ENCODE results near the gene PTPRG.

Gene PTPRG

DNA sequence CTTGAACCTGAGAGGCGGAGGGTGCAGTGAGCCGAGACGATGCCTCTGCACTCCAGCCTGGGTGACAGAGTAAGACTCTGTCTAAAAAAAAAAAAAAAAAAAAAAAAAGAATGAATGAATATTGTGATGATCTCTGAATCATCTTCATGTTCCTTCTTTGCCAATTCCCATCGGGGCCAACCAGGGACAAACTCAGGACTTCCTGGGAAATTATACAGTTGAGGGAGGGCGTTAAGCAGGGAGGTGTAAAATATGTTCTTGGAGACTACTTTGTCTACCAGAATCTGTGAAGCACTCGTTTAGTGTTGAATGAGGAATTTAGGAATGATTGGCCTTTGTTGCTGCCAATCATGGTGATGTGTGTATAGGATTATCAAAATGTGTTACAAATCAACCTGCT, 210.6 kb downstream of the PTPRG start:
- DNase-seq = no peak

DNA sequence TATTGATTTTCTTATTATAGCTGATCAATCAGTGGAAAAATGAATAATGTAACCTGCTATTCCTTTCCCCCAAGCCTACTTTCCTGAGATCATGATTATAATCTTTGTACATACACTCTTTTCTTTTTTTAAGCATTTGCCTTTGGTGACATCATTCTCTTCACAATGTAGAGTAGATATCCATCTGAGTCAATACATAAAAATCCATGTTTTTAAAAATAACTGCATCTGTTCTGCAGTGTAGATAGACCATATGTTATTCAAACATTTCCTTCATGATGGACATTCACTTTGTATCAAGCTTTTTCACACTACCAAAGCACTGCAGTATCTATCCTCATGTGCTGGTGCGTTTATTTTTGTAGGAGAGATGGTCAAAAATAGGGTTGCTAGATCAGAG, 211.1 kb downstream of the PTPRG start:
- DNase-seq = no peak

DNA sequence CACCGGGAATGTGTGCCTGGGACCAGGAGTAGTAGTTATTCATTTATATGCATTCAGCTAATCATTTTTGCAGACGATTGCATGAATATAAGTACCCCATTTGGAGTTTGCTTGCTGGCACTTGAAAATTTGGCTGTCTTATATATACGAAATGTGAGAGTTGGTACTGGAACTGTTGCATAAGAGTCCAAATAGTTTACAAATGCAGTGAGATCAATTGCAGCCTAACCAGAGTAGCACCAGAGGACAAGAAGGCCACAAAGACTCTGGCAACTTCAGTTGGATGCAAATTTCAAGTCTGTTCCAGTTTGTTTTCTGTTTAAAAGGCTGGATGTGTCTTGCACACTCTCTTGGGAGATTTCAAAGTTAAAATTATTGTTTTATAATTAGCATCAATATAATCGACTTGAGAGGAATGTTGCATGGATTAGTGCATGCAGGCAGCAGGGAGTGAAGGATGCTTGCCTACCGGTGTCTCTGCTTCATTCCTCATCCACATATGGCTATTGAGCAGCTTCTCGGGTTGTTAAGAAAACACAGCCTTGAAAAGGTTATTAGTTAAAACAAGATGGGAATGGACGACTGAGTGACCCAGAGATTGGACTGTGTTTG, 213.0 kb downstream of the PTPRG start:
- no peak for DNase-seq

DNA sequence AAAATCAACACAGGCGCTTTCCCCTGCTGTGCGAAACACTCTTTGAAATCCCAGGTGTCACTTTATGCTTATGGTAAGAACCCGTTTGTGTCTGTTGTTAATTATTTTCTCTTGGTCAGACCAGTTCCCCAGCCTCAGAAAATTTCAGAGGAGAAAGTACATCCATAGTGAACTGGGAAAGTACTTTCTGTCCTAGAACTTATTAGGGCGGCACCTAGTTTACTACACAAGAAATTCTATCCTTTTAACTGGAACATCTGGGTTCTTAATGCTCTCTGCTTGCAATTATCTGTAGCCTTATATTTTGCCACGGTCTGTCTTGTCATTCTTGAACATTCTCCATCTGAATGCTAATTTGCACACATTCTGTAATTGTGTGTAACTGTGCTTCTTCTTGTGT, 215.0 kb downstream of the PTPRG start:
- DNase-seq = no peak

DNA sequence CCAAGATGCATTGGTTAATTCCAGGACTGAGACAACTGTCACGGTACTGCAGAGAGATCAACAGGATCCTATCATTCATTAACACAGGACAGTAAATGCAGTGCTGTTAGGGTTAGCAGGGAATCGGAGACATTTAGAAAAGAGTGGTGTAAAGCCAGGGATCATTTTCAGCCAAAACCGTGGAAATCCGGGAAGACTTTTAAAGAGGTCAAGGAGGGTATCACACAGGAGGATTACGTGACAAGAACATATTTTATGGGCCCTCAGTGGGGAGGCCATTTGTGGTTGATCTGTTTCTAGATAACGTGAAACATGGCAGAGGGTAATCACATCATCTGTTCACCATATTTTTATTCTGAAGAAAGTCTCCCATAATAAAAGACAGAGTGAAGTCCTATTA, 216.1 kb downstream of the PTPRG start:
- DNase-seq = no peak

DNA sequence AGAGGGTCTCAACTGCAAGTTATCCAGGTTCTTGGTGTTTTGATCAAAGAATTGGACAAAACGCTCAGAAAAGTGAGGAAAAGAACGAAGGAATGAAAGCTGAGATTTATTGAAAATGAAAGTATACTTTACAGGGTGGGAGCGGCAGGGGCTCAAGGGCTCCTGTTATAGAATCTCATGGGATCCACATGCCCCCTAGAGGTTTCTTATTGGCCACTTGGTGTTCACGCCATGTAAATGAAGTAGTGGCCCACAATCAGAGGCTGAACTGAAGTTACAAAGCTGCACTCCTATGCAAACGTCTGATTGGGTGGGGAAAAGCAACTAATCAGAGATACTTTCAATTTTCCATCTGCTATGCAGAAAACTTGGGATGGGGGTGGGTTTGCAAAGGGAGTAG, 216.7 kb downstream of the PTPRG start:
- DNase-seq = no peak

DNA sequence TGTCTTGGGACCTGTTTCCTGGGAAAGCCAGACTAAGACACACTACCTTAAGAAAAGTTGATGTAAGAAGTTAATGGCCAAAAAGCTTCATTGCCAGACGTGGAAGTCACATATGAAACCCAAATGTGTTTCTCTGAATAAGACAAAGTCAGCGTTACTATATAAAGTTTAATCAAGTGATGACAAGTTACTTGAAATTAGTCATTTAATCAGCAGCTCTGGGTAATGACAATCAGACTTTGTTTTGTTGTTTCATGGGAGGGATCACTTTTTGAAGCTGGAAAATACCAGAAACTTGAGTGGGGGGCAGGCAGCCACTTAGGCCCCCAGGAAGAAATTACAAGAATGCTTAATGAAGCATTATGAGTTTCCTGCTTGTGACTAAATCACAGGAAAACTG, 218.6 kb downstream of the PTPRG start:
- no peak for DNase-seq

DNA sequence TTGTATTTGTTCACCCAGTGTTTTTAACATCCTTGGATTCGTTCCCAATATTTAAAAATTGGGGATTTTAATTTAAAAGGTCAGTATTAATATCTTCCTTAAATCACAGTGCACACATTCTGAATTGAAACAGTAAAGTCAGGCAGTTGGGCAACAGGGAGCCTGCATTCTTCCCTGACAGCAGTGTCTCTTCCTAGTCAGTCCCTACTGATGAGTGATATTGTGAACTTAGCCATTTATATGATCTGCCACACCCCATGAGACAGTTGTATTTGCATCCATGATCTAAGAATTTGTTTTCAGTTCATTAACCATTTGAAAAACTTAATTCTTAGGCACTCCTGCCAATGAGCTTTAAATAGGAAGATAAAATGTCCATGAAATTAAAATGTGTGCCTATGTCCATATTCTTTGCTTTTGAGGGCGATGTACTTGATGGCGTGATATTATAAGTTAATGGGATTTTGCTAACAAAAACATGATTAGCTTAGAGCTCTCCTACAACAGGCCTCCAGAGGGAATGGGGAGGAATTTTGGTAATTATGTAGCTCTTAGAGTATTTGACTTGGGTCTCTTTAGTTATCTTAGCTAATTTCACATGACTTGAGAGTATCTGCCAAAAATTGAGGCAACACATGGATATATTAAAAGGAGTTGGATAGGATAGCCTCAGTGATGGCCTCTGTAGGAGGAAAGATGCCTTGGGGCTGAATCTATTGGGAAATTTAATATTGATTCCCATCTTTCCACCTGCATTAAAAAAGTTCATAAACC, 219.3 kb downstream of the PTPRG start:
- DNase-seq = no peak

DNA sequence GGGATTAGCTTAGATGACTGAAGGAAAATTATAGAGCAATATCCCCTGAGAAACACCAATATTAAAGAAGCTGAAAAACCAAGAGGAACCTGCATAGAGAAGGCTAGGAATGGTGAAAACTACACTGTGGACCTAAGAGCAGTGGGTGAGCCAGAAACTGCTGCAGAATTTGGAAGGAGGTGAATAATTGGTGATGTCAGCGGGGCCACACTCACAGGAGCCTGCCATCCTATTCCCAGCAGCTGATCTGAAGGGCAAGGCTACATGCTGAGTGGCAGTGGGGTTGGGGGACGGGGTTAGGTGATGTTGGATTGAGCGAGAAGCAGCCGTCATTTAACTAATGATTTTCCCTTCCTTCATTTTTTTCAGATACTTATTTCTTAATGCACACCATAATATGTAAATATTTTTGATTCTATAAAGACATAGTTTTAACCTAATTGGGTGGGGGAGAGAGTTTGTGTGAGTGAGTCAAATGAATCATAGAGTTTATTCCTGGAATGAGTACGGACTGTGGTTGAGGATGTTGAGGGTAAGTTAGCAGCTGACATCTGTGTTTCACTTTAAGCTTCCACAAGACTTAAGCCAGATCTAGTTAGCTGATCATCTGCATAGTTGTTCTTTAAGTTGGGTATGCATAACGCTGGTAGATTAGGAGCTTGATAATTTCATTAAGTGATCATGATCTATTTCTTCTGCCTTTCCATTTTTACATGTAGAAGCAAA, 222.8 kb downstream of the PTPRG start:
- no peak for DNase-seq

DNA sequence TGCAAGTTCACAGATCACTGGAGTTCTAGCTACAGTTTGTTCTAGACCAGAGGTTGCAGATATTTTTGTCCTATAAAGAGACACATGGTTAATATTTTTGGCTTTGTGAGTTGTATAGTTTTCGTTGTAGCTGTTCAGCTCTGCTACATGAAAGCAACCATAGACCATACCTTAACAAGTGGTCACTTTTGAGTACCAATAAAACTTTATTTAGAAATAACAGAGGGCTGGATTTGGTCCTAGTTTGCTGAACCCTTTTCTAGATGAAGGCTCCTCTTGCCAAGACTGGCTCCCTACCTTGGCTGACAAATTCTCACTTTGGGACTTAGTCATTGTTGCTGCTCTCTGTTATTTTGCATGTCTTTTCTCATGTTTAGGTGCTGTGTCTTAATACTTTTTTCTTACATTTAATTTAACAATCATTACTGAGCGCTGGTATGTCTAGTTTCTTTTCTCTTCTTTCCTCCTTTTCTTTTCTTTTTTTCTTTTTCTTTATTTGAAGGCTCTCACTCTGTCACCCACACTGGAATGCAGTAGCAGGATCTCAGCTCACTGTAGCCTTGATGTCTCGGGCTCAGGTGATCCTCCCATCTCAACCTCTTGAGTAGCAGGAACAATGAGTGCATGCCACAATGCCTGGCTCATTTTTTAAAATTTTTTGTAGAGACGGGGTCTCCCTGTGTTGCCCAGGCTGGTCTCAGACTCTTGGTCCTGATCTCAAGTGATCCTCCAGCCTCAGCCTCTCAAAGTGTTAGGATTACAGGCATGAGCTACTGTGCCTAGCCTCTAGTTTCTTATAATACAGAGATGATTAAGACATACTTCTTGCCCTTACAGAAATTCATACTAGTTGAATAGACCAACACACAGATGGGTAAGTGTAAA, 227.5 kb downstream of the PTPRG start:
- DNase-seq = no peak

DNA sequence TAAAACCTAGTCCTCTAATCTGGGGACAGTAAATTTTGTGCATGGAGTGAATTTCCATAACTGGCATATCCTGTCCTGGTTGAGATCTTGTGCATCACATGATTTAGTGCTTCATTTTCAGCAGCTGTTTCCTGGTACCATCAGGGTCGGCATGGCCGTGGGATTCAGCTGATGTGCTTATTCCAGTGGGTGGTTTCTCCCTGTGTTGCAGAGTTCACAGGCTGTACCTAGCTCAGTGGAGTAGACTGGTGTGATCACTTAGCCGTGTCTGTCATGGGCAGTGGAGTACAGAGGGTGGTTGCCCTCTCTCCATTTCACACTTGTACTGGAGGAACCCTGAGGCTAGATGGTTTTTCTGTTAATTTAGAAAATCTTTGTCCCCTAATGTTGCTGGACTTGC, 228.5 kb downstream of the PTPRG start:
- DNase-seq = no peak

DNA sequence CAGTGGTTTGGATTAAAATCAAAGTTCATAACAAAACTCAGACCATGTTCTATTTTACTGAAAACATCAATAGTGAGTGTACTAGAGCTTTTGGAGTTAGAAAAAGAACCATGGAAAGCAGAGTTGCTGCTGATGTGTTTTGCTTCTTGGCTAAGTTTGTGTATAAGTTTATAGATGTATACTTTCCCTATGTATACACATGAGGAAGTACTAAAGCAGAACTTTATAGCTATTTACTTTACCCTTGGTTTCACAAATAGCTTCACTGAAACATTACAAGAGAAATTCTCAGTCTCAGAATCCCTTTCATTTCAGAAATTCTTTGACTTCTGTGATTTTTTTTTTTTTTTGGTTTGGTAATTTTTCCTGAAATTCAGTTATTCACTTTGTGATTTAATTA, 229.0 kb downstream of the PTPRG start:
- DNase-seq = no peak

DNA sequence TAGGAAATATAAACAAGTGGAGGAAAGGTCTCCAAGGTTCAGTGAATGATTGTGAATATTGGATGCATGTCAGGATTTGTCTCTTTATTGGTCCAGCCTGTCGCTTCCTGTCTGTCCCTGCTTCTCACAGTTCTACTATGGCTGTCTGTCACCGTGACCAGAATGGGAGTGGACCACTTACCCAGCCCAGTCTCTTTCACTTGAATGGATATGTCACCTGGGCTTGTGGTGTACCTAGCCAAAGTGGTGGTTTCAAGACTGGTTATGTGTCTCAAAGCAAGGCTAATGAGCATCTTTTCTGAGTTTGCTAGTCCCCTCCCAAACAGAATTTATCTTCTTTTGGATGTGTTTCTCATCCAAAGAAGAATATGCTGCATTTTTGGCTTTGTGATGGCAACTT, 231.7 kb downstream of the PTPRG start:
- no peak for DNase-seq

DNA sequence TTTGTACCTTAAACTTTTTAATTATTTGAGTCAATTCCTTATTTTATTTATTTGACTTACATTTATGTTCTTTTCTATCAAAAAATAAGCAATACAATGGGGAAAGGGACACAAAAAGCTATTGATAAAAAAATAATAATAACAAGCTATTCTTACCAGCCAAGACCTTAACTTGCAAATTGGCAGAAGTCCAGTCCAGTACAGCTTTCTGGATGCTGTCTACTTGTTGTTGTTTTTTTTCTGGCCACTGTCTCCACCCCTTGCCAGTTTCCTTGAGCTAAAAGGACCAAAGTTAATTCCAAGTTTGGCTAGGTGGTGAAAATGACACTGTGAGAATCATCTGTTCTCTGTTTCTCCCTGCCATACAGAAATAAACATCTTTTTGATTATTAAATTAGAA, 232.2 kb downstream of the PTPRG start:
- no peak for DNase-seq

DNA sequence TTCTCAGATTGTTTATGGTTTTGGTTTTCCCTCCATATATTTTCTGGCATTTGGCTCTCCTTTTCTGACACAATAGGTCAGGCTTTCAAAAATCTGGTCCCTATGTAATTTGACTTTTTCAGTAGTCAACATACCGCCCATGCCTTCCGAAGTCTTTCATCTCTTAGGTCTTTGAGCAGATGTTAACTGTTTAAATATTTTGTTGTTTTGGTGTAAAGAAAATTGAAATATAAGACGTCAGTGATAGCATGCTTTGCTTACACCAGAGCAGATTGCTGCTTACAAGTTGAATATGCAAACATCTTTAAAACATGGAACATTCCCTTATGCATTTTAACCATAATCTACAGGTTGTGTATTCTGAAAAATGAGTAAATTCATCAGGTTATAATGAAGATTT, 233.0 kb downstream of the PTPRG start:
- no peak for DNase-seq

DNA sequence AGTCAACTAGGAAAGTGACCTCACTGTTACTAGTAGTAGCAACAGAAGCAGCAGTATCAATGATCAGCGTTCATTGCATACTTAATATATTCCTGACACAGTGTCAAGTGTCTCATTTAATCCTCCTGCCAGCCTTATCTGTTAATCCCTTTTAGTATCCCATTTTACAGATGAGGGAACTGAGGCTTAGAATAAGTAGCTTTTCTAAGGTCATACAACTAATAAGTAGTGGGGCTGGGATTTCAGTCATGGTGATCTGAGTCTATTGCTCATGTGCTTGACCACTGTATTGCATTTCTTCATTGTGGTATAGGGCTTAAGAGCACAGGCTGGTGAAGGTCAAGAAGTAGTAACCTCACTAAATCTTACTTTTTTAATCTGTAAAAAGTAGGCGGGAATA, 233.6 kb downstream of the PTPRG start:
- DNase-seq = no peak

DNA sequence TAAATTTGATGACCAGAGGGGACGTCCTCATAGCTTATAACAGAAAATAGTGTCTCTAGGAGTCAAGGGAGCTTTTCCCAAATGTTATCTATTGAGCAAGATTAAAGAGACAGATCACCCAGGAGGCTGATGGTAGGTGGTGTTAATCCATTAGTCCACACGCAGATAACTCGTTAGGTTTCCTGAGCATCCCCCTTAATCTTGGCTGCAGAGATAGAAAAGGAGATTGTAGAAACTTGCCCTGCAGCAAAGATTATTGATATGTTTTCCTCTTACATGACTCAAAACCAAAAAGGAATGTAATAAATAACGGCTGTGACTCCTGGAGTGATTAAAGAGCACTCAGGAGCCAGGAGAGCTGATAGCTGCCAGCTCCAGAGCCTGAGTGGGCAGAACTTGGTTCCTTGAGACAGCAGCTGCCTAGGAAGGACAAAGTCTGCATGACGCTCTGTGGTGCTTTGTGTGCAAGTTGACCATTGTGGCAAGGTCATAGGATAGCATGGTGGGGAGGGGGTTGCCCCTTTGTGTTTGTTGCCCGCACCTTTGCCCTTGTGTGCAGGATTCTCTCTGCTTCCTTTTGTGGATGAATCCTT, 234.8 kb downstream of the PTPRG start:
- DNase-seq = no peak

DNA sequence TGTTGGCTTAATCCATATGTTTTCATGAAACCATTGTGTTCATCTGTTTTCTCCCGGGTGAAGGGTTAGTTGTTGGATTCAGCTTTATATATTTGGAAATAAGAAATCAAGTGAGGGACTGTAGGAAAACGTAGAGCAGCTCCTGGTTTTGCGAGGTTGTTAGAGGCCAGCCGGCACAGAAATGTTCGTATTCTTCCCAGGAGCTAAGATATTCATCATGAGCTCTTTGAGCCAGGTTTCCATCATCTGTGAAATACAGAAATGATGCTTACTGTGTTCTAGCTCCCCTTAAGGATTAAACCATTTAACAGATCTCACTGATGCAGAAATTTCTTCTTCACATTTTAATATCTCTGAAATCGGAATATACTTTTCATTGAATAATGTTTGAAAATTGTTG, 235.5 kb downstream of the PTPRG start:
- DNase-seq = no peak

DNA sequence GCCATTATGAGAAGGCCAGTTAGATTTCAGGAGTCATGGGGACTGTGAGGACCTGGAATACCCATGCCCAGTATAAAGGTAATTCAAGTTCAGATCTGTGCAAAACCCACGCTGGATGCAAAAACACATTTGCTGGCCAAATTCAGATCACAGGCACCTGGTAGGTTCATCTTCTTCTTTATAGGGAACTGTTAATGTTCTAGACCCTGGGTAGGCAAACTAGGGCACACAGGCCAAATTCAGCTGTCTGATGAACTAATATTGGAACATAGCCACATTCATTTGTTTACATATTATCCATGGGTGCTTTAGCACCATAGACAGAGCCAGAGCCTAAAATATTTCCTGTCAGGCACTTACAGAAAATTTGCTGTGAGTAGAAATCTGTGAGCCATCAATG, 241.4 kb downstream of the PTPRG start:
- DNase-seq = no peak

DNA sequence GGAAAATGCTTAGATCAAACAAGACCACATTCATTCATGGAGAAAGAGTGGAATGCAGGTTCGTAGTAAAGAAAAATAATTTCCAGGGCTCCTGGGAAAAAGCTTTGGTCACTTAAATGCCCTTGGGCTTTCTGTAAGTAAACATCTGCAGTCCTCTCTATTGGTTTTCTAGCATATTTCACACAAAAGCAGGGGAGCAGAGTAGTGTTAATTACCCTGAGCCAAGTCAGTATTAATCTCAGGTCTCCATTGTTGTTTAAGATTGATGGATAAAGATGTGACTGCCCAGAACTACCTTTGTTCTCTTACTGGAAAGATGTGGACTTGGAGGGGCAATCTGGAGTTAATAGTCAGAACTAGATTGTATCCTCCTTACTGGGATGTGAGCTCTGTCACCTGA, 242.6 kb downstream of the PTPRG start:
- no peak for DNase-seq

DNA sequence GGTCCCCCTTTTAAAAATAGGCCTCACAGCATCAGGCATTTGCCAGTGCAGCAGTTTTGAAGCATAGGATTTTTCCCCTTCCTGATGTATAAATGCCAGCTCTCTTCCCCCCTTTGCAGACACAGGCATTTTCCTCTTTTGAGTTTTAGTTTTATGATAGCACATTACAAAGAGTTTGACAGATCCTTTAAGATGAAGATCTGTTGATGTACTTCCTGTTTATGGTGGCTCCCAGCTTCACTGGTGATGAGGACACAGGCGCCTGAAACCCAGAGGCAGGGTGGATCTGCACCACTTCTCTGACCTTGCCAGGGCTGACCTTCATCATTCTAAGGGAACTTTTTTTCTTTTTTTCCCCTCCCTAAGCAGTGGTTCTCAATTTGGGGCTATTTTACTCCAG, 243.4 kb downstream of the PTPRG start:
- DNase-seq = no peak

DNA sequence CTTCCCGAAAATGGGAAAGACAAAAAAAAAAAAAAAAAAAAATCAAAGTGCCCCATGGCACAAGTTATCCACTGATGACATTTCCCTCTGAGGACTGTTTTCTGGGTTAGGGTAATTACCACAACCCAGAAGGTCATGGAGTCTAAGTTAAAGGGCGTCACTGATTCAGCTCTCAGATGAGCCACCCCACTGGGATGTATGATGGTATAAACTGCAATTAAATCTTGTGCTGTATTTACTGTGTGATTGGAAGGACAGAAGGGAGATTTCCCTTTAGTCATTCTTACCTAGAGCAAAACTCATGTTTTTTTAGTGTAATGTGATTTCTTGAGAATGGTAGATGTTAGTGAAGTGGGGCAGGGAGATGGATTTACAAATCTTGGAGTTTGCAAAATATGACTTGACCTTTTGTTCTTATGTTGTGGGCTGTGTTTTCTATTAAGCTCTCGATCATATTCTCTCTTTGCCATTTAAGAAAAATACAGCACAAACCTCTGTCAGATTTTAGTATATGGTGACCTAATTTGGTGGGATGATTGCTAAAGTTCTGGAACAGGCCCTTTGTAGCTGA, 244.2 kb downstream of the PTPRG start:
- DNase-seq = no peak

DNA sequence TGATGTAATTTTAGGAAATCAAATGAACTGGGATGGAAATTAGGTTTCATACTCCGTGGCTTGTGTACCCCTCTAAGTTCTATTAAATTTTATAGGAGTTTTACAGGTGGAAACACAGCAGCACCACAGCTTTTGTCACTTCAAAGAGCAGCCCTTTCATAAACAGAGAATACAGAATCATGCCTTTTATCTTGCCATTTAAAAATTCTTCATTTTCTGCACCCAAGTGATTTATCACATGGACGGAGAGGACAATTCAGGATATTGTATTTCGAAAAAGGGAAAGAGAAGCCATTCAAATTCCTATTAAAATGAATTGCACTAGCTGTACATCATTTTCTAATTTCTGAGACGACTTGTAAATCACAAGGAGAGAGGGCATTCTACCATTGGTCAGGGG, 245.4 kb downstream of the PTPRG start:
- DNase-seq = no peak

Data from activated CD4-positive, CD25-positive, alpha-beta regulatory T cell (primary cell).